Ishikawa (cell line): Measurements from ENCODE around the gene MATN1.

ENCODE experiments used
- CEBPB ChIP-seq: IDR thresholded peaks from 2 replicates; pipeline ENCODE4 v1.6.1; 2012
- CREB1 ChIP-seq: IDR thresholded peaks from 2 replicates; pipeline ENCODE4 v1.6.1; 2012; ENCODE audit warnings: low read depth
- EGR1 ChIP-seq: IDR thresholded peaks from 2 replicates; pipeline ENCODE4 v1.6.1; 2012
- EP300 ChIP-seq: IDR thresholded peaks from 2 replicates; pipeline ENCODE4 v1.6.1; 2012; ENCODE audit warnings: borderline replicate concordance
- FOXM1 ChIP-seq: IDR thresholded peaks from 2 replicates; pipeline ENCODE4 v1.6.1; 2012; ENCODE audit warnings: low read depth, borderline replicate concordance
- MAX ChIP-seq: IDR thresholded peaks from 2 replicates; pipeline ENCODE4 v1.6.1; 2012
- NFIC ChIP-seq: IDR thresholded peaks from 2 replicates; pipeline ENCODE4 v1.6.1; 2012
- RAD21 ChIP-seq: IDR thresholded peaks from 2 replicates; pipeline ENCODE4 v1.6.1; 2012; ENCODE audit warnings: low read depth
- REST ChIP-seq: IDR thresholded peaks from 2 replicates; pipeline ENCODE4 v1.6.1; 2012; ENCODE audit warnings: low read depth, mild to moderate bottlenecking
- TAF1 ChIP-seq: IDR thresholded peaks from 2 replicates; pipeline ENCODE4 v1.6.1; 2012; ENCODE audit warnings: low read depth, mild to moderate bottlenecking
- TCF12 ChIP-seq: IDR thresholded peaks from 2 replicates; pipeline ENCODE4 v1.6.1; 2012; ENCODE audit warnings: low read depth
- TEAD4 ChIP-seq: IDR thresholded peaks from 2 replicates; pipeline ENCODE4 v1.6.1; 2012
- USF1 ChIP-seq: IDR thresholded peaks from 2 replicates; pipeline ENCODE4 v1.6.1; 2012
- YY1 ChIP-seq: IDR thresholded peaks from 2 replicates; pipeline ENCODE4 v1.6.1; 2012; ENCODE audit warnings: low read depth
- ZBTB7A ChIP-seq: IDR thresholded peaks from 2 replicates; pipeline ENCODE4 v1.6.1; 2012; ENCODE audit warnings: low read depth

The MATN1 gene

GRCh38 chr1:30728340-30728739 is 5.0 kb upstream of the MATN1 start:
- TF ChIP-seq ZBTB7A (no peak), TCF12 (no peak), TAF1 (no peak), REST (no peak), RAD21 (no peak), MAX (no peak), YY1 (no peak), EGR1 (no peak), EP300 (no peak), USF1 (no peak), FOXM1 (no peak), CEBPB (no peak), CREB1 (no peak), NFIC (no peak), TEAD4 (no peak)

GRCh38 chr1:30727824-30728223 is 4.4 kb upstream of the MATN1 start:
- no peak for TF ChIP-seq NFIC

DNA sequence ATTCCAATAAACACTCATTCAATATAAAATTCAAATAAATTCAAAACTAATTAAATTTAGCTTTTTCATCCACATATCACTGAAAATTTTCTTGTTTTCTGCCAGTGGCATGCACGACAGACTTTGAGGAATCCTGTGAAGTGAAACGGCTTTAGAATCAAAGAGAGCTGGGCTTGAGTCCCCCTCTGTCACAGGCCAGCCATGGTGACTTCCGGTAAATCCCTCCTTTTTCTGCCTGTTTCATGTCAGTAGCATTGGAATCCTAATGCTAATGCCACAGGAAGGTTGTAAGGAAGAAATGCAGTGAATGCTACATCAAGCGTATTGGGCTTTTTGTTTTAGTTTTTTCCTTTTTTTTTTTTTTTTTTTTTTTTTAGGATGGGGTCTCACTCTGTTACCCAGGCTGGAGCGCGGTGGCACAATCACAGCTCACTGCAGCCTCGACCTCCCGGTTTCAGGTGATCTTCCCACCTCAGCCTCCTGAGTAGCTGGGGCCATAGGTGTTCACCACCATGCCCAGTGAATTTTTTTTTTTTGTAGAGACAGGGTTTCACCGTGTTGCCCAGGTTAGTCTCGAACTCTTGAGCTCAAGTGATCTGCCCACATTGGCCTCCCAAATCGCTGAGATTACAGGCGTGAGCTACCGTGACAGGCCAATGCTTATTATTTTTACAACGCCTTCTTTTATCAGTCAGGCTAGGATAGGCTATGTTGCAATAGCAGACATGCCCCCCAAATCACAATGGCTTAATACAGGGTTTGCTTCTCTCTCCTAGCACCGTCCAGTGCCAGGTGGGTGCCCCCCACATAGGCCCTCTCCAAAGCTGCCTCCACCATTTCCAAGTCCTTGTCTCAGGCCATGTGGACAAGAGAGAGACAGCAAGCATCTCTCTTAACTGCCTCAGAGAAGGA is 3.6 kb upstream of the MATN1 start:
- TF ChIP-seq EGR1 (no peak), CEBPB (no peak)

DNA sequence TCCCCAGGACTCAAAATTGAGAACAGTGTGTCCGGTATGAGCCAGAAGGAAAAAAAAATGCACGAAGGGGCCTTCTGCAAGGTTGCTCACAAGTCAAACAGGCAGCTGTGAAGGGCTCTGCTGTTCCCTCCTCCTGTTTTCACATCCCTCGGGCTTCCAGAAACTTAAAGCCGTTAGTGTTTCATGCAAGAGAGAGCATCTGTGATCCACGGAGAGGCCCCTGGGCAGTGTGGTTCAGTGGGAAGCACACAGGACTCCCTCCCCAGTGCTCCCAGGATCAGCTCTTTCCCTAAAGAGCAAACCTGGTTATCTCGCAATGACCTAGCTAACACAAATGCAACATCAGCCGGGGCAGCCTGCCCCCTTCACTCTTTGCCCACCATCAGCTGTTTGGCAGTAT is 2.9 kb upstream of the MATN1 start:
- TF ChIP-seq CEBPB: no peak
- TF ChIP-seq EGR1: no peak
- no peak for TF ChIP-seq MAX
- TF ChIP-seq TEAD4: no peak
- TF ChIP-seq NFIC: no peak
- TF ChIP-seq YY1: no peak
- TF ChIP-seq CREB1: no peak
- TF ChIP-seq FOXM1: no peak
- TF ChIP-seq USF1: no peak

GRCh38 chr1:30725450-30726095 is 2.2 kb upstream of the MATN1 start:
- TF ChIP-seq RAD21 (no peak), REST (no peak)

DNA sequence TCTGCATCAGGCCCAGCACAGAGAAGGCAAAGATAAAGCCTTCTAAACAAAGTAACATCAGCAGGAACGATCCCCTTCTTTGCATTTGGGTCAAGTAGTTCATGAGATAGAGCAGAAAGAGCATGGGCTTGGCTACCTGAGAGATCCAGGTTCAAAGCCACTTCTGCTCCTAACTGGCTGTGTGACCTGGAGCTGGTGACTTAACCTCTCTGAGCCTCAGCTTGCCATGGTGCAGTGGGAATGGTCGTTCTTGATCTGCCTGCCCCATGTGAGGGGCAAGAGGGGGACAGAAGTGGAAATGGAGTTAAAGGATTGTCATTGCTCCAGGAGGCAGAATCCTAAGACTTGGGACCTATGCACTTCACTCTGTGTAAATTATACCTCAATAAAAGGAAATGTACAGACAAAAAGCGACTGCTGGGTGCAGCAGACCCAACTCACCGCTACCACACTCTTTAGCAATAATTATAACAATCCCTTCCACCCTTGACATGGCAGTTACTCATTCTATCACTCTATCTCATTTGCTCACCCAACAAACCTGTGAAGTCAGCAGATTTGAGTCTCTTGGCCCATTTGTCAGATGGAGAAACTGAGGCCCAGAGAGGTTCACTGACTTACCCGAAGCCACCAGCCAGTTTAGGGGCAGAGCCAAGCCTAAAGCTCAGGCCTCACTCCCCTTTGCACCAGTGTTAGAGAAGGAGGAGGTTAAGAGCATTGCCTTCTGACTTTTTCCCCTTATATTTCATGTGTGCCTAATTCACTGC is 1.5 kb upstream of the MATN1 start:
- no peak for TF ChIP-seq ZBTB7A

GRCh38 chr1:30724175-30724574 is 790 bp upstream of the MATN1 start:
- TF ChIP-seq RAD21 (no peak), REST (no peak), TEAD4 (no peak), CEBPB (no peak), CREB1 (no peak), NFIC (no peak), USF1 (no peak), TAF1 (no peak), EP300 (no peak), FOXM1 (no peak)
